Neural progenitor cell (in vitro differentiated cells): Measurements from ENCODE around the gene GABBR2. TPM values are rescaled to one million over a fixed set of nuclear protein-coding genes. Genes with fewer than 3 reads are reported as not detected.

Experiments used
- DNase-seq: peaks from one replicate; pipeline ENCODE4 v3.0.0-alpha.2; 2016; ENCODE audit warnings: low spot score
- H2AFZ ChIP-seq: fragments of 200-600 bp; sonication (generic); replicated peaks from 2 replicates; pipeline ENCODE4 v1.6.1; 2016; ENCODE audit warnings: antibody characterized with exemption
- H3F3A ChIP-seq: fragments of 200-600 bp; sonication (generic); 2 replicates; pipeline ENCODE4 v1.6.1; 2016; ENCODE audit warnings: antibody characterized with exemption, low read depth
- H3K27ac ChIP-seq: fragments of 200-600 bp; sonication (generic); 2 replicates; pipeline ENCODE4 v1.5.1; 2016; ENCODE audit warnings: mild to moderate bottlenecking
- H3K27me3 ChIP-seq: fragments of 200-600 bp; sonication (generic); 2 replicates; pipeline ENCODE4 v1.6.1; 2016; ENCODE audit warnings: mild to moderate bottlenecking, moderate library complexity
- H3K36me3 ChIP-seq: fragments of 200-600 bp; sonication (generic); 2 replicates; pipeline ENCODE4 v1.5.1; 2016
- H3K4me1 ChIP-seq: fragments of 200-600 bp; sonication (generic); 2 replicates; pipeline ENCODE4 v1.6.1; 2016; ENCODE audit warnings: mixed run types
- H3K4me2 ChIP-seq: fragments of 200-600 bp; sonication (generic); 2 replicates; pipeline ENCODE4 v1.6.1; 2016
- H3K4me3 ChIP-seq: fragments of 200-600 bp; sonication (generic); 2 replicates; pipeline ENCODE4 v1.5.1; 2016
- H3K79me2 ChIP-seq: fragments of 200-600 bp; sonication (generic); 2 replicates; pipeline ENCODE4 v1.6.1; 2016; ENCODE audit warnings: low read depth
- H3K9ac ChIP-seq: fragments of 200-600 bp; sonication (generic); 2 replicates; pipeline ENCODE4 v1.6.1; 2016
- H3K9me3 ChIP-seq: fragments of 200-600 bp; sonication (generic); 2 replicates; pipeline ENCODE4 v1.5.1; 2016; ENCODE audit warnings: low read depth
- H4K20me1 ChIP-seq: fragments of 200-600 bp; sonication (generic); 2 replicates; pipeline ENCODE4 v1.6.1; 2016; ENCODE audit warnings: low read depth
- H3K27ac Mint-ChIP-seq: 3 replicates; pipeline ENCODE4 v1.8.0; 2021; ENCODE audit warnings: mixed read lengths
- H3K27me3 Mint-ChIP-seq: 2 replicates; pipeline ENCODE4 v1.8.0; 2022; ENCODE audit warnings: low read depth, mild to moderate bottlenecking, inconsistent platforms, moderate library complexity, mixed read lengths; ENCODE audit not compliant: insufficient read depth
- H3K36me3 Mint-ChIP-seq: 3 replicates; pipeline ENCODE4 v1.8.0; 2021; ENCODE audit warnings: mixed read lengths
- H3K4me1 Mint-ChIP-seq: 3 replicates; pipeline ENCODE4 v1.8.0; 2021; ENCODE audit warnings: mixed read lengths
- H3K4me3 Mint-ChIP-seq: 3 replicates; pipeline ENCODE4 v1.8.0; 2021; ENCODE audit warnings: mild to moderate bottlenecking, moderate library complexity, mixed read lengths
- H3K9me3 Mint-ChIP-seq: 3 replicates; pipeline ENCODE4 v1.8.0; 2020; ENCODE audit warnings: mixed read lengths
- EZH2 ChIP-seq: fragments of 200-600 bp; sonication (generic); IDR thresholded peaks from 2 replicates; pipeline ENCODE4 v1.6.1; 2017; ENCODE audit warnings: antibody characterized with exemption, mild to moderate bottlenecking, moderate library complexity
- EZH2phosphoT487 ChIP-seq: fragments of 200-600 bp; sonication (generic); IDR thresholded peaks from 2 replicates; pipeline ENCODE4 v1.6.1; 2017; ENCODE audit warnings: antibody characterized with exemption
- total RNA-seq: library from RNA; depleted of rRNA; stranded (reverse); fragments of >200 nt; gene quantifications from 2 replicates; pipeline ENCODE4 v1.2.3, GENCODE V29; 2015; ENCODE audit warnings: low replicate concordance
- TF ChIP-seq, protein P1 (sequence below): fragments of 200-600 bp; sonication (generic); IDR thresholded peaks from 2 replicates; pipeline ENCODE4 v1.5.1; 2017; ENCODE audit warnings: antibody characterized with exemption, mild to moderate bottlenecking

The GABBR2 gene
- total RNA-seq, 1 donor from 2014 or later, result not detected

DNA sequence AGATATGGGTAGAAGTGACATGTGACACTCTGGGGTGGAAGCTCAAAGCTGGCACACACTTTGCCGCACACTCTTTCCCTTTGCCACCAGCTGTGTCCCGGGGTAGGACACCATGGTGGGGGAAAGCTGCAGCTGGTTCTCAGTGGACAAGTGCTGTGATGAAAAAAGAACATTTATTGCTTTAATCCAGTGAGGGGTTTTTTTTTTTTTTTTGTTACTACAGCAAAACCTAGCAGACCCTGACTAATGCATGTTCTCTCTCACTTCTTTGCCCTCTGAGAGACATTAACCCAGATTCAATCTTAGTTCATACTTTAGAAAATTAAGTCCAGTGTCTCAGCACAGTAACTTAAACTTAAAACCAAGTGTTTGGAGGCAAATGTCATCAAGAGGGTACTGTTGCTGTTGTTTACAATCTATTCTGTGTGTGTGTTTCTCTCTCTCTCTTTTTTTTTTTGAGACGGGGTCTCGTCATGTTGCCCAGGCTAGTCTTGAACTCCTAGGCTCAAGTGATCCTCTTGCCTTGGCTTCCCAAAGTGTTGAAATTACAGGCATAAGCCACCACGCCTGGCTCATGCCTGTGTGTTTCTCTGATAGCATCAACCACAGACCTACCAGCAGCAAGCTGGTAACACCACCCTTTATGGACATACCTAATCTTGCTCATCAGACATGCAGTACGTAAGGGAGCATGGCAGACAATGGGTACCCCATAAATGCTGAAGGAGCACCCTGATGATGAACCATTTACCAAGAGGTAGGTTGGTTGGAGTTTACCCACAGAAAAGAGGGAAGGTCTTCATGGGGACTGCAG, 368.5 kb downstream of the GABBR2 start:
- TF ChIP-seq EZH2, result no peak
- TF ChIP-seq, protein P1, sequence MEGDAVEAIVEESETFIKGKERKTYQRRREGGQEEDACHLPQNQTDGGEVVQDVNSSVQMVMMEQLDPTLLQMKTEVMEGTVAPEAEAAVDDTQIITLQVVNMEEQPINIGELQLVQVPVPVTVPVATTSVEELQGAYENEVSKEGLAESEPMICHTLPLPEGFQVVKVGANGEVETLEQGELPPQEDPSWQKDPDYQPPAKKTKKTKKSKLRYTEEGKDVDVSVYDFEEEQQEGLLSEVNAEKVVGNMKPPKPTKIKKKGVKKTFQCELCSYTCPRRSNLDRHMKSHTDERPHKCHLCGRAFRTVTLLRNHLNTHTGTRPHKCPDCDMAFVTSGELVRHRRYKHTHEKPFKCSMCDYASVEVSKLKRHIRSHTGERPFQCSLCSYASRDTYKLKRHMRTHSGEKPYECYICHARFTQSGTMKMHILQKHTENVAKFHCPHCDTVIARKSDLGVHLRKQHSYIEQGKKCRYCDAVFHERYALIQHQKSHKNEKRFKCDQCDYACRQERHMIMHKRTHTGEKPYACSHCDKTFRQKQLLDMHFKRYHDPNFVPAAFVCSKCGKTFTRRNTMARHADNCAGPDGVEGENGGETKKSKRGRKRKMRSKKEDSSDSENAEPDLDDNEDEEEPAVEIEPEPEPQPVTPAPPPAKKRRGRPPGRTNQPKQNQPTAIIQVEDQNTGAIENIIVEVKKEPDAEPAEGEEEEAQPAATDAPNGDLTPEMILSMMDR, result no peak
- TF ChIP-seq EZH2phosphoT487, result no peak
- H3K4me3 Mint-ChIP-seq, result no peak overlapping the region
- H3K36me3 Mint-ChIP-seq, result no peaks in the 10 kb centered on the region

DNA sequence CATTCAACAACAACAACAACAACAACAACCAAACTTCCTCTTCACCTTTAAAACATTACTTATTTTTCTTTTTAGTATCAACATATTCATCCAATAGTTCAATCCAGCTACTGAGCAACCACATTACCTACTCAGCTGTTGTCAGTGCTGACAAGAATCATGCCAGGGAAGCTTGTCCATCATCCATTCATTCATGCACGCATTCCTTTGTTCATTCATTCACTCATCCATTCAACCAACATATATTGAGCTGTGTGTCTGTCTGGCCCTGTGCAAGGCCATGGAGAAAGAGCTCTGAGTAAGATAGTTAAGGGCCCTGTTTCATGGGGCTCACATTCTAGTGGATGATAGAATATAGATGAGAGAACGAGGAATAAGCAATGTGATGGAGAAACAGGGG, 373.1 kb downstream of the GABBR2 start:
- H3K79me2 ChIP-seq, result no peaks in the 10 kb centered on the region
- H4K20me1 ChIP-seq, result no peaks in the 10 kb centered on the region
- no peak overlapping the region for H3K4me3 ChIP-seq
- peaks cover 2% of the 10 kb centered on the region for H3K27me3 Mint-ChIP-seq
- H3K9me3 ChIP-seq, result no peaks in the 10 kb centered on the region
- H3K27ac Mint-ChIP-seq, result no peak overlapping the region
- no peaks in the 10 kb centered on the region for H3K4me1 Mint-ChIP-seq
- TF ChIP-seq, protein P1, result no peak
- TF ChIP-seq EZH2phosphoT487 (no peak), EZH2 (no peak)
- no peaks in the 10 kb centered on the region for H3K36me3 Mint-ChIP-seq
- H3K9me3 Mint-ChIP-seq, result peaks cover 2% of the 10 kb centered on the region
- no peaks in the 10 kb centered on the region for H3F3A ChIP-seq
- no peak overlapping the region for H3K9ac ChIP-seq
- H3K4me1 ChIP-seq, result no peaks in the 10 kb centered on the region
- H2AFZ ChIP-seq, result no peak overlapping the region
- H3K27me3 ChIP-seq, result no peaks in the 10 kb centered on the region
- no peak overlapping the region for H3K4me3 Mint-ChIP-seq
- H3K4me2 ChIP-seq, result no peak overlapping the region
- DNase-seq, result no peak
- no peak overlapping the region for H3K27ac ChIP-seq
- H3K36me3 ChIP-seq, result no peaks in the 10 kb centered on the region

More for the DNA sequence above, 368.5 kb downstream of the GABBR2 start:
- no peak overlapping the region for H3K27ac Mint-ChIP-seq
- H3K27me3 ChIP-seq, result no peaks in the 10 kb centered on the region
- H3K79me2 ChIP-seq, result no peaks in the 10 kb centered on the region
- no peaks in the 10 kb centered on the region for H3K4me1 Mint-ChIP-seq
- no peak overlapping the region for H3K4me3 ChIP-seq
- no peaks in the 10 kb centered on the region for H3K4me1 ChIP-seq
- no peak overlapping the region for H3K4me2 ChIP-seq
- H3K9me3 Mint-ChIP-seq, result peaks cover 2% of the 10 kb centered on the region
- DNase-seq, result no peak
- peaks cover 7% of the 10 kb centered on the region for H3K27me3 Mint-ChIP-seq
- H3K9ac ChIP-seq, result no peak overlapping the region
- H3F3A ChIP-seq, result no peaks in the 10 kb centered on the region
- H2AFZ ChIP-seq, result no peak overlapping the region
- H4K20me1 ChIP-seq, result no peaks in the 10 kb centered on the region
- H3K9me3 ChIP-seq, result no peaks in the 10 kb centered on the region
- no peak overlapping the region for H3K27ac ChIP-seq
- no peaks in the 10 kb centered on the region for H3K36me3 ChIP-seq

DNA sequence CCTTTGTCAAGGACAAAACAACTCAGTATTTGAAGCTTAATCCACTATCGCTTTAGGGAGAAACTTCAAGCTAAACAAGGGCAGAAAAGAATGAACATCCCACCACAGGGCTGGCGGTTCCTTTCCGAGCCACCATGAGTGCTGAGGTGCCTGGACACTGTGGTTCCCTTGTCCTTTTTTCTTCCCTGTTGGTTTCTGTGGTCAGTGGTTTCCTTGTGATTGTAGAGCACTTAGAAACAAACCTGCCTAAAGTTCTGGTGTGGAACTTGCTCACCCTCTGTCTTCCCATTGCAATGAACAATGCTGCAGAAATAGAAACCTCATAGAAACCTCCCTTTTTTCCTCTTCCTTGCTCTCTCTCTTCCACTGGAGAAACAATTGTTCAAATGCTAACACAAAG, 373.9 kb downstream of the GABBR2 start:
- Histone ChIP-seq H3K27me3 (no peaks in the 10 kb centered on the region), H3K4me2 (no peak overlapping the region), H4K20me1 (no peaks in the 10 kb centered on the region), H3K36me3 (no peaks in the 10 kb centered on the region), H3K9me3 (no peaks in the 10 kb centered on the region), H3K27ac (no peak overlapping the region), H3K4me3 (no peak overlapping the region), H3K9ac (no peak overlapping the region), H3K4me1 (no peaks in the 10 kb centered on the region), H2AFZ (no peak overlapping the region), H3F3A (no peaks in the 10 kb centered on the region), H3K79me2 (no peaks in the 10 kb centered on the region)
- peaks cover under 1% of the 10 kb centered on the region for H3K27me3 Mint-ChIP-seq
- H3K4me1 Mint-ChIP-seq, result no peaks in the 10 kb centered on the region
- no peak for DNase-seq
- H3K4me3 Mint-ChIP-seq, result no peak overlapping the region
- peaks cover 2% of the 10 kb centered on the region for H3K9me3 Mint-ChIP-seq
- TF ChIP-seq EZH2 (no peak), EZH2phosphoT487 (no peak)
- TF ChIP-seq, protein P1, result no peak
- H3K36me3 Mint-ChIP-seq, result no peaks in the 10 kb centered on the region
- H3K27ac Mint-ChIP-seq, result no peak overlapping the region
